ENCODE data around the gene RIMS4.

DNA sequence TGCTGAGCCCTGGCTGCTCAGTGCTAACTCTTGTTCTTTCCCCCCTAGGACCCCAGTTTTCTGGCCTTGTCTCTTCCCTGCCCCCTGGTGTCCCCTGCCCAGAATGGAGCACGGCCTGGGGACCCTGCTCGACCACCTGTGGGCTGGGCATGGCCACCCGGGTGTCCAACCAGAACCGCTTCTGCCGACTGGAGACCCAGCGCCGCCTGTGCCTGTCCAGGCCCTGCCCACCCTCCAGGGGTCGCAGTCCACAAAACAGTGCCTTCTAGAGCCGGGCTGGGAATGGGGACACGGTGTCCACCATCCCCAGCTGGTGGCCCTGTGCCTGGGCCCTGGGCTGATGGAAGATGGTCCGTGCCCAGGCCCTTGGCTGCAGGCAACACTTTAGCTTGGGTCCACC is 83.3 kb downstream of the RIMS4 start:
- TF ChIP-seq, protein P1, sequence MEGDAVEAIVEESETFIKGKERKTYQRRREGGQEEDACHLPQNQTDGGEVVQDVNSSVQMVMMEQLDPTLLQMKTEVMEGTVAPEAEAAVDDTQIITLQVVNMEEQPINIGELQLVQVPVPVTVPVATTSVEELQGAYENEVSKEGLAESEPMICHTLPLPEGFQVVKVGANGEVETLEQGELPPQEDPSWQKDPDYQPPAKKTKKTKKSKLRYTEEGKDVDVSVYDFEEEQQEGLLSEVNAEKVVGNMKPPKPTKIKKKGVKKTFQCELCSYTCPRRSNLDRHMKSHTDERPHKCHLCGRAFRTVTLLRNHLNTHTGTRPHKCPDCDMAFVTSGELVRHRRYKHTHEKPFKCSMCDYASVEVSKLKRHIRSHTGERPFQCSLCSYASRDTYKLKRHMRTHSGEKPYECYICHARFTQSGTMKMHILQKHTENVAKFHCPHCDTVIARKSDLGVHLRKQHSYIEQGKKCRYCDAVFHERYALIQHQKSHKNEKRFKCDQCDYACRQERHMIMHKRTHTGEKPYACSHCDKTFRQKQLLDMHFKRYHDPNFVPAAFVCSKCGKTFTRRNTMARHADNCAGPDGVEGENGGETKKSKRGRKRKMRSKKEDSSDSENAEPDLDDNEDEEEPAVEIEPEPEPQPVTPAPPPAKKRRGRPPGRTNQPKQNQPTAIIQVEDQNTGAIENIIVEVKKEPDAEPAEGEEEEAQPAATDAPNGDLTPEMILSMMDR (IDR thresholded peaks at IDR 0.05; ENCODE audit: low read depth, low read length, poor library complexity, severe bottlenecking): no peak
- no peak for TF ChIP-seq EZH2phosphoT487 (IDR thresholded peaks at IDR 0.05; ENCODE audit: borderline replicate concordance, low read length)

Data from DOHH2 (cell line).